Measurements from ENCODE around the gene TEKT2.

The TEKT2 gene

DNA sequence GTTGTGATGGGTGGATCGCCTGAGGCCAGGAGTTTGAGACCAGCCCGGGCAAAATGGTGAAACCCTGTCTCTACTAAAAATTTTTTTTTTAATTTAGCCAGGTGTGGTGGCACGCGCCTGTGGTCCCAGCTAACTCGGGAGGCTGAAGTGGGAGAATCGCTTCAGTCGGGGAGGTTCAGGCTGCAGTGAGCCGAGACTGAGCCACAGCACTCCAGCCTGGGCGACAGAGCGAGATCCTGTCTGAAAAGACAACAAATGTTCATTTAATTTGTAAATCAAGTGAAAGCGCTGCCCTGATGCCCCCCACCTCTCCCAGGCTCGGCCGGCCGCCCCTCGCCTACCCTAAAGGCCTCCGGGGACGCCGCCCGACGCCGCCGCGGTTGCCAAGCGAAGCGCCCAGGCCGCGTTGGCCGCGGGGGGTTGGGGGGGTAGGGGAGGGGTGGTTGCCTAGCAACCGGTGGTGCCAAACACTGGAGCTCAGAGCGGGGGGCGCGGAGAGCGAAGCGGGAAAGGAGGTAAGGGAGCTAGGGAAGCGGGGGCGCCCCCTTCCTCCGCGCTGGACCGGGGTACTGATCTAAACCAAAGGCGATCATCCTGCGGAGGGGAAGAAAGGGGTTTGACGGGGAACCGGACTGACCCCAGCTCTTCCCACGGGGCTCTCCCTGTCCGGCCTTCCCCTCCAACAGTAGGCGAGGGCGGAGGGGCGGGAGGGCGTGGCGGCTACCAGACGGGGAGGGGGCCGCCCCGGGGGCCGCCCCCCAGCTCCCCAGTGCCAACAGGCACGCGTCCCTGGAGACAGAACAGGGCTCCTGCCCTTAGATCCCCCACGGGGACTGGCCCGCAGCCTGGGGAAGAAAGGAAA is at the start of gene TEKT2:
TEKT2 (plus strand) TSS at position 460 of the 862 bp plus-strand sequence. CDS start 828 bp downstream, outside the sequence.
- no peaks in the 10 kb centered on the region for H3K9me3 ChIP-seq (ENCODE audit: control insufficient read depth in 1 of 2, low read length in 2 of 2)
- H3K4me3 ChIP-seq (ENCODE audit: low read depth in 1 of 2, low read length in 2 of 2): peak within 1 kb of the TSS; percentile 51 to 57
- no peak within 1 kb of the TSS for H3K27ac ChIP-seq (ENCODE audit: low read depth, low read length)
- no peaks in the 10 kb centered on the region for H3K36me3 ChIP-seq (ENCODE audit: control insufficient read depth in 1 of 2, insufficient read depth in 2 of 2, low read length in 2 of 2)
- peak within 1 kb of the TSS in 1 of 2 donors; percentile 33 for H3K9ac ChIP-seq (ENCODE audit: low read depth in 1 of 2, low read length in 2 of 2)
- H3K27me3 ChIP-seq (ENCODE audit: control insufficient read depth in 1 of 2, insufficient read depth in 2 of 2, low read length in 2 of 2): peaks cover 9 to 15% of the 10 kb centered on the region in 2 donors
- peaks cover 0 to 5% of the 10 kb centered on the region in 2 donors for H3K4me1 ChIP-seq (ENCODE audit: control insufficient read depth in 1 of 2, insufficient read depth in 2 of 2, low read length in 2 of 2)

DNA sequence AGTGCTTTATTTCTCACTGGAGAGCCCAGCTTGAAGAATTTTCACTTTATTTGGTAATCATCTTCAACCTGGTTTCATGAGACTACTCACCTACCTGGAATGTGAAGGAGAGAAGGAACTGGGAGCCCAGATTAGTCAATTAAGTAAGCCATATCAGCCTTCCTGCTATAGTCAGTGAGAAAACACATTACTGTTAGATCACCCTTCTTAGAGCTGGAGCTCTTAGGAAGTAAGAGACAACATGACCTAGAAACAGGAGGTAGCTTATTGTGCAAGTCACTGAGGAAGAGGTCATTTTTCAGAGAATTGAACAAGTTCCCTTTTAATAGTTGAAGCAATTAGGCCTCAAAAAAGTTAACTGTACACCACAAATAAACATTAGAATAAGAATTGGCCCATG is 49.2 kb upstream of the TEKT2 start:
- H3K36me3 ChIP-seq (ENCODE audit: control insufficient read depth in 1 of 2, insufficient read depth in 2 of 2, low read length in 2 of 2): peaks cover 4 to 13% of the 10 kb centered on the region in 2 donors

DNA sequence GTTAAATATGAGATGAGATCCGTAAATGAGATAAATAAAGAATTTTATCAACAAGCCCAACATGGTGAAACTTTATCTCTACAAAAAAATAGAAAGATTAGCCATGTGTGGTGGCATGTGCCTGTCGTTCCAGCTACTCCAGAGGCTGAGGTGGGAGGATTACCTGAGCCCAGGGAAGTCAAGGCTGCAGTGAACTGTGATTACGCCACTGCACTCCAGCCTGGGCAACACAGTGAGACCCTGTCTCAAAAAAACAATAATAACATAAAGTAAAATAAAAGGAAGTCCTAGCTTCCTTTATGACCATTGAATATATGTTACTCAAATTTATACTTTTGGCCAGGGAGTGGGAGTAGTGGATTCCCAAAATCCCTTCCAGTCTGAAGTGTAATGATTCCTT is 48.7 kb upstream of the TEKT2 start:
- H3K36me3 ChIP-seq (ENCODE audit: control insufficient read depth in 1 of 2, insufficient read depth in 2 of 2, low read length in 2 of 2): peaks cover 4 to 18% of the 10 kb centered on the region in 2 donors
- no peak overlapping the region for H3K4me3 ChIP-seq (ENCODE audit: low read depth in 1 of 2, low read length in 2 of 2)
- no peaks in the 10 kb centered on the region for H3K9me3 ChIP-seq (ENCODE audit: control insufficient read depth in 1 of 2, low read length in 2 of 2)
- no peaks in the 10 kb centered on the region for H3K4me1 ChIP-seq (ENCODE audit: control insufficient read depth in 1 of 2, insufficient read depth in 2 of 2, low read length in 2 of 2)
- H3K27ac ChIP-seq (ENCODE audit: low read depth, low read length): no peak overlapping the region
- H3K27me3 ChIP-seq (ENCODE audit: control insufficient read depth in 1 of 2, insufficient read depth in 2 of 2, low read length in 2 of 2): no peaks in the 10 kb centered on the region
- no peak overlapping the region for H3K9ac ChIP-seq (ENCODE audit: low read depth in 1 of 2, low read length in 2 of 2)

More for the DNA sequence above, 49.2 kb upstream of the TEKT2 start:
- no peaks in the 10 kb centered on the region for H3K4me1 ChIP-seq (ENCODE audit: control insufficient read depth in 1 of 2, insufficient read depth in 2 of 2, low read length in 2 of 2)
- H3K9me3 ChIP-seq (ENCODE audit: control insufficient read depth in 1 of 2, low read length in 2 of 2): no peaks in the 10 kb centered on the region
- H3K27me3 ChIP-seq (ENCODE audit: control insufficient read depth in 1 of 2, insufficient read depth in 2 of 2, low read length in 2 of 2): no peaks in the 10 kb centered on the region
- H3K4me3 ChIP-seq (ENCODE audit: low read depth in 1 of 2, low read length in 2 of 2): no peak overlapping the region
- H3K9ac ChIP-seq (ENCODE audit: low read depth in 1 of 2, low read length in 2 of 2): no peak overlapping the region
- no peak overlapping the region for H3K27ac ChIP-seq (ENCODE audit: low read depth, low read length)

DNA sequence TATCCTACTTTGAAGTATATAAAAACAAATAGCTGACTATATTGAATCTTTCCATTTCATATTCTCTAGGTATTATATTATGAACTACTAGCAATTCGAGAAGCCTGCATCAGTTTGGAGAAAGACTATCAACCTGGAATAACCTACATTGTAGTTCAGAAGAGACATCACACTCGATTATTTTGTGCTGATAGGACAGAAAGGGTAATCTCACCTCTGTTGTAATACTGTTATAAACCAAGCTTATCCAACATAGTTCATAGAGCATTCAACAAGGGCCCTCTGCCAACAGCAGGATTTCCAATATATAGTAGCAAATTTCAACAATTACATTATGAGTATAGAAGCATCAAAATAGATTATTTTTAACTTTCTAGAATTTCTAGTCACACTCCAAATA is 43.7 kb upstream of the TEKT2 start:
- peaks cover 7 to 41% of the 10 kb centered on the region in 2 donors for H3K36me3 ChIP-seq (ENCODE audit: control insufficient read depth in 1 of 2, insufficient read depth in 2 of 2, low read length in 2 of 2)

GRCh38 chr1:36051821-36052220 is 32.1 kb upstream of the TEKT2 start:
- no peak overlapping the region for H3K27ac ChIP-seq (ENCODE audit: low read depth, low read length)
- no peak overlapping the region for H3K4me3 ChIP-seq (ENCODE audit: low read depth in 1 of 2, low read length in 2 of 2)
- no peaks in the 10 kb centered on the region for H3K4me1 ChIP-seq (ENCODE audit: control insufficient read depth in 1 of 2, insufficient read depth in 2 of 2, low read length in 2 of 2)
- H3K9me3 ChIP-seq (ENCODE audit: control insufficient read depth in 1 of 2, low read length in 2 of 2): no peaks in the 10 kb centered on the region
- H3K9ac ChIP-seq (ENCODE audit: low read depth in 1 of 2, low read length in 2 of 2): no peak overlapping the region
- H3K27me3 ChIP-seq (ENCODE audit: control insufficient read depth in 1 of 2, insufficient read depth in 2 of 2, low read length in 2 of 2): no peaks in the 10 kb centered on the region
- peaks cover 3 to 10% of the 10 kb centered on the region in 2 donors for H3K36me3 ChIP-seq (ENCODE audit: control insufficient read depth in 1 of 2, insufficient read depth in 2 of 2, low read length in 2 of 2)

More for the DNA sequence above, 43.7 kb upstream of the TEKT2 start:
- Histone ChIP-seq H3K4me1 (ENCODE audit: control insufficient read depth in 1 of 2, insufficient read depth in 2 of 2, low read length in 2 of 2) (no peaks in the 10 kb centered on the region), H3K4me3 (ENCODE audit: low read depth in 1 of 2, low read length in 2 of 2) (no peak overlapping the region), H3K27me3 (ENCODE audit: control insufficient read depth in 1 of 2, insufficient read depth in 2 of 2, low read length in 2 of 2) (no peaks in the 10 kb centered on the region), H3K9ac (ENCODE audit: low read depth in 1 of 2, low read length in 2 of 2) (no peak overlapping the region), H3K9me3 (ENCODE audit: control insufficient read depth in 1 of 2, low read length in 2 of 2) (no peaks in the 10 kb centered on the region), H3K27ac (ENCODE audit: low read depth, low read length) (no peak overlapping the region)

DNA sequence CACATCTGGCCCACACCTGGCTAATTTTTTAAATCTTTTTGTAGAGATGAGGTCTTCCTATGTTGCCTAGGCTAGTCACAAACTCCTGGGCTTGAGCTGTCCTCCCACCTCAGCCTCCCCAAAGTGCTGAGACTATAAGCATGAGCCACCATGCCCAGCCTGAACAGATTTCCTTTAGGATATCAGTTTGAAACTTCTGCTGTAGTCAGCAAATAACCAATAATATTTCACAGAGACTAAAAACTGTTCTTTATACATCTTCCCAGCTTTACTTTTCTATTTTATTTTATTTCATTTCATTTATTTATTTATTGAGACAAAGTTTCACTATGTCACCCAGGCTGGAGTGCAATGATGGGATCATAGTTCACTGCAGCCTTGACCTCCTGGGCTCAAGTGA is 29.9 kb upstream of the TEKT2 start:
- no peak overlapping the region for H3K4me3 ChIP-seq (ENCODE audit: low read depth in 1 of 2, low read length in 2 of 2)
- H3K27me3 ChIP-seq (ENCODE audit: control insufficient read depth in 1 of 2, insufficient read depth in 2 of 2, low read length in 2 of 2): no peaks in the 10 kb centered on the region
- H3K4me1 ChIP-seq (ENCODE audit: control insufficient read depth in 1 of 2, insufficient read depth in 2 of 2, low read length in 2 of 2): no peaks in the 10 kb centered on the region
- peaks cover 3 to 6% of the 10 kb centered on the region in 2 donors for H3K36me3 ChIP-seq (ENCODE audit: control insufficient read depth in 1 of 2, insufficient read depth in 2 of 2, low read length in 2 of 2)
- H3K9ac ChIP-seq (ENCODE audit: low read depth in 1 of 2, low read length in 2 of 2): no peak overlapping the region
- H3K9me3 ChIP-seq (ENCODE audit: control insufficient read depth in 1 of 2, low read length in 2 of 2): no peaks in the 10 kb centered on the region
- no peak overlapping the region for H3K27ac ChIP-seq (ENCODE audit: low read depth, low read length)

- Histone ChIP-seq H3K4me3 (ENCODE audit: low read depth in 1 of 2, low read length in 2 of 2) (no peak overlapping the region), H3K9ac (ENCODE audit: low read depth in 1 of 2, low read length in 2 of 2) (no peak overlapping the region), H3K36me3 (ENCODE audit: control insufficient read depth in 1 of 2, insufficient read depth in 2 of 2, low read length in 2 of 2) (peaks cover 3 to 6% of the 10 kb centered on the region in 2 donors), H3K4me1 (ENCODE audit: control insufficient read depth in 1 of 2, insufficient read depth in 2 of 2, low read length in 2 of 2) (no peaks in the 10 kb centered on the region), H3K27me3 (ENCODE audit: control insufficient read depth in 1 of 2, insufficient read depth in 2 of 2, low read length in 2 of 2) (no peaks in the 10 kb centered on the region), H3K9me3 (ENCODE audit: control insufficient read depth in 1 of 2, low read length in 2 of 2) (no peaks in the 10 kb centered on the region), H3K27ac (ENCODE audit: low read depth, low read length) (no peak overlapping the region)
Measured at GRCh38 chr1:36055706-36056105, 28.2 kb upstream of the TEKT2 start.

DNA sequence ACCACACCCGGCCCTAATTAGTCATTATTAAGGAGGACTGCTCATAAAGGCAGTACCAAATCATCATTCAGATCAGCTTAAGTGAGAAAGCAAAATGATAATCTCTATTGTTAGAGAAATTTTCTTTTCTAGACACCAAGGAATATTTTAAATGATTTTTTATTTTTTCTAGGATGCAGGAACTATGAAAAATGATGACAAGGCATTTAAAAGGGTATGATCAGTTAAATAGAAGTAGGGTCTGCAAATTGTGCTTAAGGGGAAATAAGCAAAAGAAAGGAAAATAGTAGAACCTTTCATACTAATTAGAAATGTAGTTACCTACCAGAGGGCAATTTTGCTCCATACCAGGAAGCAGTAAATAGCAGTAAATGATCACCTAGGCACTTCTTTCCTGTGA is 21.6 kb upstream of the TEKT2 start:
- Histone ChIP-seq H3K4me1 (ENCODE audit: control insufficient read depth in 1 of 2, insufficient read depth in 2 of 2, low read length in 2 of 2) (no peaks in the 10 kb centered on the region), H3K36me3 (ENCODE audit: control insufficient read depth in 1 of 2, insufficient read depth in 2 of 2, low read length in 2 of 2) (no peaks in the 10 kb centered on the region), H3K9me3 (ENCODE audit: control insufficient read depth in 1 of 2, low read length in 2 of 2) (no peaks in the 10 kb centered on the region), H3K27ac (ENCODE audit: low read depth, low read length) (no peak overlapping the region), H3K9ac (ENCODE audit: low read depth in 1 of 2, low read length in 2 of 2) (no peak overlapping the region), H3K4me3 (ENCODE audit: low read depth in 1 of 2, low read length in 2 of 2) (no peak overlapping the region), H3K27me3 (ENCODE audit: control insufficient read depth in 1 of 2, insufficient read depth in 2 of 2, low read length in 2 of 2) (no peaks in the 10 kb centered on the region)

GRCh38 chr1:36067871-36068270 is 16.0 kb upstream of the TEKT2 start:
- H3K9ac ChIP-seq (ENCODE audit: low read depth in 1 of 2, low read length in 2 of 2): no peak overlapping the region
- no peak overlapping the region for H3K27ac ChIP-seq (ENCODE audit: low read depth, low read length)
- no peaks in the 10 kb centered on the region for H3K4me1 ChIP-seq (ENCODE audit: control insufficient read depth in 1 of 2, insufficient read depth in 2 of 2, low read length in 2 of 2)
- no peaks in the 10 kb centered on the region for H3K27me3 ChIP-seq (ENCODE audit: control insufficient read depth in 1 of 2, insufficient read depth in 2 of 2, low read length in 2 of 2)
- H3K4me3 ChIP-seq (ENCODE audit: low read depth in 1 of 2, low read length in 2 of 2): no peak overlapping the region
- no peaks in the 10 kb centered on the region for H3K36me3 ChIP-seq (ENCODE audit: control insufficient read depth in 1 of 2, insufficient read depth in 2 of 2, low read length in 2 of 2)
- H3K9me3 ChIP-seq (ENCODE audit: control insufficient read depth in 1 of 2, low read length in 2 of 2): no peaks in the 10 kb centered on the region

DNA sequence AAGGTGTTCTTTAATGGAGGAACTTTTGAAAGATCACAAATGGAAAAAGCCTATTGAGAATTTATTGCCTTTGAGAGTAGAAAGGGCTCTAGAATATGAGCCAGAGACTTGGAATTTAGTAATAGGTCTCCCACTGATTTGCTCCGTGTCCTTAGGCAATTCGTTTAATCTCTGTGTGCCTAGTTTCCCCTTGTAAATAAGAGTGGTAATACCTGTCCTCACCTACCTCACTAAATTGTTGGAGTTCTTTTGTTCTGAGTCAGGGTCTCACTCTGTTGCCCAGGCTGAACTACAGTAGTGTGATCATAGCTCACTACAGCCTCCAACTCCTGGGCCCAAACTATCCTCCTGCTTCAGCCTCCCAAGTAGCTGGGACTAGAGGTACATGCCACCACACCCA is 15.0 kb upstream of the TEKT2 start:
- Histone ChIP-seq H3K27me3 (ENCODE audit: control insufficient read depth in 1 of 2, insufficient read depth in 2 of 2, low read length in 2 of 2) (no peaks in the 10 kb centered on the region), H3K9ac (ENCODE audit: low read depth in 1 of 2, low read length in 2 of 2) (no peak overlapping the region), H3K27ac (ENCODE audit: low read depth, low read length) (no peak overlapping the region), H3K36me3 (ENCODE audit: control insufficient read depth in 1 of 2, insufficient read depth in 2 of 2, low read length in 2 of 2) (no peaks in the 10 kb centered on the region), H3K4me3 (ENCODE audit: low read depth in 1 of 2, low read length in 2 of 2) (no peak overlapping the region), H3K9me3 (ENCODE audit: control insufficient read depth in 1 of 2, low read length in 2 of 2) (no peaks in the 10 kb centered on the region), H3K4me1 (ENCODE audit: control insufficient read depth in 1 of 2, insufficient read depth in 2 of 2, low read length in 2 of 2) (no peaks in the 10 kb centered on the region)
